Muscle of leg (tissue), 16 donors: Measurements from ENCODE around the gene EPS8. TPM values are rescaled to one million over a fixed set of nuclear protein-coding genes. Genes with fewer than 3 reads are reported as not detected.

Experiments
- DNase-seq: peaks from one replicate; pipeline ENCODE4 v3.0.0; 2013
- H3K27ac ChIP-seq: one replicate; pipeline ENCODE4 v1.5.1; 2013; ENCODE audit warnings: mild to moderate bottlenecking, low read length, control low read depth
- H3K27me3 ChIP-seq: one replicate; pipeline ENCODE4 v1.6.1; 2013; ENCODE audit warnings: low read length; ENCODE audit not compliant: control insufficient read depth, insufficient read depth
- H3K36me3 ChIP-seq: one replicate; pipeline ENCODE4 v1.6.1; 2013; ENCODE audit warnings: low read length; ENCODE audit not compliant: control insufficient read depth, insufficient read depth
- H3K4me1 ChIP-seq: one replicate; pipeline ENCODE4 v1.6.1; 2013; ENCODE audit warnings: low read length; ENCODE audit not compliant: control insufficient read depth, insufficient read depth
- H3K4me3 ChIP-seq: one replicate; pipeline ENCODE4 v1.5.1; 2013; ENCODE audit warnings: low read length, control low read depth
- H3K9me3 ChIP-seq: replicated peaks from 2 replicates; pipeline ENCODE4 v1.6.1; 2013; ENCODE audit warnings: low read depth, low read length; ENCODE audit not compliant: control insufficient read depth
- WGBS: methylation state at CpG from one replicate; pipeline ENCODE4 v1.1.5; 2013; ENCODE audit warnings: missing lambda C conversion rate; ENCODE audit not compliant: insufficient coverage; 5-methylcytosine and 5-hydroxymethylcytosine counted together
- long read RNA-seq, 11 donors: transcript quantifications; one replicate each; lab custom pipeline, GENCODE V29; 2026
- polyA plus RNA-seq, 8 donors: library from polyadenylated mRNA; unstranded; fragments of 120-200 nt; gene quantifications; one replicate each; pipeline versions ENCODE4 v1.2.1 to v1.2.3, GENCODE V29; 2013; ENCODE audit warnings: inconsistent platforms in 1 of 8, low replicate concordance in 1 of 8; ENCODE audit not compliant: insufficient read length in 8 of 8, insufficient read depth in 1 of 8
- total RNA-seq: library from RNA; stranded (reverse); fragments of 120-200 nt; gene quantifications from one replicate; pipeline ENCODE4 v1.2.4, GENCODE V29; 2013

Gene EPS8
- total RNA-seq, result 37.1 TPM
- polyA plus RNA-seq, result 10 to 100 TPM; 27.2 to 52.6 (median 37.5) TPM
- long read RNA-seq, donor 1, partial matches to known transcripts, result 43 of 70 reads
- long read RNA-seq, donor 1, other reads (novel, unspliced or antisense), result 25 of 70 reads
- long read RNA-seq, donor 2, result 0 reads
- long read RNA-seq, donor 3, transcript EPS8-221 (21 exons, 3,873 nt), result major isoform, 7 of 8 reads
- long read RNA-seq, donor 3, partial matches to known transcripts, result 0 of 8 reads
- long read RNA-seq, donor 3, other reads (novel, unspliced or antisense), result 0 of 8 reads
- long read RNA-seq, donor 4, partial matches to known transcripts, result 0 of 1 reads
- long read RNA-seq, donor 4, other reads (novel, unspliced or antisense), result 0 of 1 reads
- long read RNA-seq, donor 5, transcript EPS8-221 (21 exons, 3,873 nt), result major isoform, 6 of 31 reads
- long read RNA-seq, donor 5, partial matches to known transcripts, result 23 of 31 reads
- long read RNA-seq, donor 5, other reads (novel, unspliced or antisense), result 0 of 31 reads
- long read RNA-seq, donor 6, transcript EPS8-221 (21 exons, 3,873 nt), result major isoform, 5 of 6 reads
- long read RNA-seq, donor 6, partial matches to known transcripts, result 0 of 6 reads
- long read RNA-seq, donor 6, other reads (novel, unspliced or antisense), result 0 of 6 reads
- long read RNA-seq, donor 7, partial matches to known transcripts, result 202 of 203 reads
- long read RNA-seq, donor 7, other reads (novel, unspliced or antisense), result 0 of 203 reads
- long read RNA-seq, donor 8, transcript EPS8-221 (21 exons, 3,873 nt), result major isoform, 6 of 99 reads
- long read RNA-seq, donor 8, partial matches to known transcripts, result 35 of 99 reads
- long read RNA-seq, donor 8, other reads (novel, unspliced or antisense), result 58 of 99 reads
- long read RNA-seq, donor 9, partial matches to known transcripts, result 45 of 96 reads
- long read RNA-seq, donor 9, other reads (novel, unspliced or antisense), result 47 of 96 reads
- long read RNA-seq, donor 10, partial matches to known transcripts, result 25 of 29 reads
- long read RNA-seq, donor 10, other reads (novel, unspliced or antisense), result 0 of 29 reads
- long read RNA-seq, donor 11, partial matches to known transcripts, result 7 of 10 reads
- long read RNA-seq, donor 11, other reads (novel, unspliced or antisense), result 0 of 10 reads

DNA sequence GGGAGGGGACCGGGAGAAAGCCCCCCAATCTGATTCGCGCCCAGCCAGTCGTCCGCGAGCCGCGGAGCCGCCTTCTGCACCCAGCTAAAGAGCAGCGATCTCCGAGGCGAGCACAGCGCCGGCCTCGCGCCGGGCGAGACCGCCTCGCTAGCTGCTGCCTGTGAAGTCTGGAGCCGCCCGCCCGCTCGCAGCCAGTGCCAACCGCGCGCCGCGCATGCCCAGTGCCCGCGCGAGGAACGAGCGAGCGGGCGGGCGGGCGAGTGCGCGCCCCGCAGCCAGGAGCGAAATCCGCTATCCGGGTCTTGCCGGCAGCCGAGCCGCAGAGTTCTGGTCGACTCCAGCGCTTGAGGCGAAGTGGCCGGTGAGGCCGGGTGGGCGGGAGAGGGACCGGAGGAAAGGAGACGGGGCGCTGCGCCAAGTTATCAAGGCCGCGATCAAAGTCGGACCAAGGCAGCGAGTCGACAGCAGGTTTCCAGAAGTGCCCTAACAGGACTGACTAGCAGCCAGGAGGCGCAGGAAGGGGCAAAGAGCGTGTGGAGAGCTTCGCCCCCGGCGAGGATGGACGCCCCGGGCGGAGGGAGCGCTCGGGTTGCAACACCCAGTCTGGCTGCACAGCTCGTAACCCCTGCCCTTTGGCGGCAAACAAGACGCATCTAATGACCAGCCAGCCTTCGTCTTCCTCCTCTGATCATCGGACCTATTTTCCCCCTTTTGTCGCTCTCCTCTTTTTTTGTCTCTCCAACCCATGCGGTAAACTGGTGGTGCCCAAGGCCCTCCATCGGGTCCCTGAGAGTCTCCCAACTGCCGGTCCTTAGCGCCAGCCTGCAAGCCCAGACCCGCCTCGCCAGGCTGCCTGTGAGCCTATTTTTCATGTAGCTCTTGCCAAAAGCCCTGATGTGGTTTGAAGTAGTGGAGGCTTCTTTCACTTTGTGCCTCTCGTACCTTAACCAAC is at the start of gene EPS8:
Gene EPS8, minus strand, starts transcription at position 169 of the 952 bp plus-strand sequence. CDS start 106,437 bp downstream, outside the sequence.
- WGBS, result under 1% methylated on average over 77 of the region's 85 CpGs
- Histone ChIP-seq H3K9me3 (no peaks in the 10 kb centered on the region), H3K4me1 (peaks cover 6% of the 10 kb centered on the region), H3K4me3 (peak within 1 kb of the TSS; percentile 66), H3K27ac (peak within 1 kb of the TSS; percentile 92), H3K27me3 (peaks cover 6% of the 10 kb centered on the region), H3K36me3 (no peaks in the 10 kb centered on the region)
- DNase-seq, result peak; percentile 96

DNA sequence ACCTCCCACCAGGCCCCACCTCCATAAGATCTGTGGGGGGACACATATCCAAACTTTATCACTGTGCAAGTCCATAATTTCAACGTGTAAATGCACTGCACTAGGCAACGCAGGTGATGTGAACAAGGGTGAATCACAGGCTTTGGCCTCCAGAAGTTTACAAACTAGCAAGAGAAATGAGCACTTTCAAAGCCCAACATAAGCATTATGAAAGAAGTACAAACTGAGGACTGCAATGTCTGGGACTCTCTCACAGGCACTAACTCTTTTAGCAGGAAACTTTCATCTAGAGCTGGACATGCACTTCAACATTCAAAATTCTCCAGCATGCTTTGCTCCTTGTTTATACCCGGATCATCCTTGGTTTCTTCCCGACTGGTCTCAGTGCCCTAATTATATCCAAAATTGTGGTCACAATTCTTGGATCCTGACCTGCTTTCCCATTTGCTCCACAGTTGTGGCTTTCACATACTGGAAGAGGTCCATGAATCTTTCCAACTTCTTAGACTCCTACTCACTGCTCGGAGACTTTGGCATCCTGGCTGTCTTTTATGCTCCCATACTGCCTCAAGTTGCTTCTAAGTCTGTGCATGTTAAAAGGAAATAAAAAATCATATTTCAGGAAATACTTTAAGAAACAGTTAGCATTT is 48.1 kb upstream of the EPS8 start:
- H3K4me3 ChIP-seq, result no peak overlapping the region
- H3K9me3 ChIP-seq, result no peaks in the 10 kb centered on the region
- no peaks in the 10 kb centered on the region for H3K27me3 ChIP-seq
- 51% methylated on average over 3 of the region's 5 CpGs for WGBS
- peaks cover 7% of the 10 kb centered on the region for H3K4me1 ChIP-seq
- DNase-seq, result peak; percentile 87
- H3K36me3 ChIP-seq, result no peaks in the 10 kb centered on the region
- peak overlapping the region; percentile 49 for H3K27ac ChIP-seq

DNA sequence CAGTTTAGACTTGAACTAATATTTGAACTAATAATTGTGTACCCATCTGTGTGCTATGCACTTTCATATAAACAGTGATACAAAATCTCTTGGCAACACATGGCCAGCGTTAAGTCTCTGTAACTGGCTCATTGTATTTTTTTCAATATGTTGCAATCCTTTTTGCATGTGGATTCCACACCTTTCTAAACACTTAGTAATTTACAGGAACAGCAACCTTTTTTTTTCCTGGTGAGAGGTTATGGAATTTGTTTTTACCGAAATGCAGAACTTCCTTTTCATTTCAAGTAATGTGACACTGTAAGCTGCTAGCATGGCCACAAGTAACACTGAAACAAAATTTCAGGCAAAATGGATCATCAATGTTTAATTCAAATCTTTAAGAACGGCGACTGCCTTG is 45.4 kb upstream of the EPS8 start:
- Histone ChIP-seq H3K36me3 (no peaks in the 10 kb centered on the region), H3K4me1 (peaks cover 9% of the 10 kb centered on the region), H3K27me3 (no peaks in the 10 kb centered on the region), H3K4me3 (no peak overlapping the region), H3K9me3 (no peaks in the 10 kb centered on the region), H3K27ac (no peak overlapping the region)
- no CpG with 5 or more reads among the region's 4 CpGs for WGBS
- DNase-seq, result no peak

DNA sequence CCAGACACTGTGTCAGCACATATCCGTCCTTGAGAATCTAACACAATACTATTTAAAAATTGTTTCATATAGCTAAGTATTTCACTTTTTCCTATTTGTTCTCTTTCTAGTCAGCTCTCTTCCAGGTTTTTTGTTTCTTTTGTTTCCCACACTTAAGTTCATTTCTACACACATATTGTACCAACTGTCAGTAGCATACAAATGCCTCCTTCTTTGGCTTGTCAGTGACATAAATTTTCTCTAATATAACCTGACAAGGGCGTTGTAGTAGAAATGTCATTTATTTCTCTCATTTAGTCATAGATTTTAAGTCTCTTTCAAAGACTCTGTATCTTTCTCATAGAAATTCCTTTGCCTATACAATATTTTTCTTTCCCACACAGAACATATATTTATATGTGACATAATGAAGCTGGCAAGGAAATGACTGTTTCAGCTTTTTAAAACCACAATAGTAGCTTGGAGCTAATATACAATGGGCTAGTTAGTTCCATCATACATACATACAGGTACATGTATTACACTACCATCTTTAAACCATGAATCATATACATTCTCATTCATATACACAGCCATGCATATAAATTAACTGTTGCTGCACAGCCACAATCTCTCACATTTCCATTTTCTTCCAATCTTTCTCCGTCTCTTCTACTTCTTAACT is 42.3 kb upstream of the EPS8 start:
- DNase-seq, result no peak
- WGBS, result no CpG with 5 or more reads among the region's 3 CpGs
- no peaks in the 10 kb centered on the region for H3K9me3 ChIP-seq
- no peaks in the 10 kb centered on the region for H3K27me3 ChIP-seq
- H3K4me3 ChIP-seq, result no peak overlapping the region
- peaks cover 2% of the 10 kb centered on the region for H3K4me1 ChIP-seq
- no peaks in the 10 kb centered on the region for H3K36me3 ChIP-seq
- no peak overlapping the region for H3K27ac ChIP-seq

DNA sequence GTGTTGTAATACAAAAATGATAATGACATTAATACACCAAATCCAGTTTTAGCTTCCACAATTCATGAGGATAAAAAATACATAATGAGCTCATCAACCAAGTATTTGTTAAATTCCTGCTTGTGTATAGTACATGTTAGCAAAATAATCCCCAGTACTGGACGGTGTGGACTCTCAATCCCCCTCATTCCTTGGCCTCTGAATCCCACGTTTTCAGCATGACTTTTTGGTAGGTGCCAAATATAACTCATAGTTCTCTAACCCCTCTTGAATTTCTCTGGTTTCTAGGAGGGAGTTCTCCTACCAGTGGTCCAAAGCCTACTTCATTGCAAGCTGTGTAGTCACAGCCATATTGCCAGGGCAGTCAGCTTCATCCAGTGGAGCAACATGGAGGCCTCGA is 41.4 kb upstream of the EPS8 start:
- Histone ChIP-seq H3K9me3 (no peaks in the 10 kb centered on the region), H3K4me3 (no peak overlapping the region)

DNA sequence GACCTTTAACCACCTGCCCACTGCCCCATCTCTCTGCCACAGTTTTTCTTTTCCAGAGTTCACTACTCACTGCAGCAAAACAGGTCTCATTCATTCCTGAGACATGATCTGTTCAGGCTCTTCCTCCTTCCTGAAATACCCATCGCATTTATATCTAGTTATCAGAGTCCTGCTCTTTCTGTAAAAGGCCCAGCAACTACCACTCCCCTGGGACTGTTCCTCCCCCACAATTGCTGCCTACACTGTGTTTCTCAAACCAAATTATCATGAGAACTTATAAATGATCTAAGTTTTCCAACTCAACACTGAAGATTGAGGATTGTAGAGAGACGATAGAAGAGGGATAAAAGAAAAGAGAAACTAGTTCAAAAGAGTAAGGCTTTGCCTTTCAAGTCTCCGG is 40.8 kb upstream of the EPS8 start:
- DNase-seq, result no peak
- no peaks in the 10 kb centered on the region for H3K27me3 ChIP-seq
- H3K36me3 ChIP-seq, result no peaks in the 10 kb centered on the region
- H3K4me1 ChIP-seq, result peaks cover 2% of the 10 kb centered on the region
- no peaks in the 10 kb centered on the region for H3K9me3 ChIP-seq
- WGBS, result no CpG with 5 or more reads among the region's 3 CpGs
- H3K27ac ChIP-seq, result peak overlapping the region; percentile 40
- no peak overlapping the region for H3K4me3 ChIP-seq

More for the DNA sequence above, 41.4 kb upstream of the EPS8 start:
- no CpG with 5 or more reads among the region's 3 CpGs for WGBS
- DNase-seq, result peak; percentile 64
- Histone ChIP-seq H3K27ac (peak overlapping the region; percentile 40), H3K4me1 (peaks cover 2% of the 10 kb centered on the region), H3K27me3 (no peaks in the 10 kb centered on the region), H3K36me3 (no peaks in the 10 kb centered on the region)

DNA sequence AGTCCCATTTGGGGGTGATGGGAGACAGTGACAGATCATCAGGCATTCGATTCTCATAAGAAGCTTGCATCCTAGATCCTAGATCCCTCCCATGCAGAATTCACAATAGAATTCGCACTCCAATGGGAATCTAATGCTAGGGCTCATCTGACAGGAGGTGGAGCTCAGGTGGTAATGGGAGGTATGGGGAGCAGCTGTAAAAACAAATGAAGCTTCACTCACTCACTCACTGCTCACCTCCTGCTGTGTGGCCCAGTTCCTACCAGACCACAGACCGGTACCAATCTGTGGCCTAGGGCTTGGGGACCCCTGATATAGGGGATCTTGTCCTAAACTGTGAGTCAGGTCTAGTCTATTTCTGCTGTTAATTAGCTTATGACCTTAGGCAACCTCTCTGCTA is 40.1 kb upstream of the EPS8 start:
- Histone ChIP-seq H3K4me1 (peaks cover 2% of the 10 kb centered on the region), H3K4me3 (no peak overlapping the region), H3K36me3 (no peaks in the 10 kb centered on the region), H3K27ac (no peak overlapping the region), H3K27me3 (no peaks in the 10 kb centered on the region), H3K9me3 (no peaks in the 10 kb centered on the region)
- no peak for DNase-seq
- WGBS, result no CpG with 5 or more reads among the region's 3 CpGs

DNA sequence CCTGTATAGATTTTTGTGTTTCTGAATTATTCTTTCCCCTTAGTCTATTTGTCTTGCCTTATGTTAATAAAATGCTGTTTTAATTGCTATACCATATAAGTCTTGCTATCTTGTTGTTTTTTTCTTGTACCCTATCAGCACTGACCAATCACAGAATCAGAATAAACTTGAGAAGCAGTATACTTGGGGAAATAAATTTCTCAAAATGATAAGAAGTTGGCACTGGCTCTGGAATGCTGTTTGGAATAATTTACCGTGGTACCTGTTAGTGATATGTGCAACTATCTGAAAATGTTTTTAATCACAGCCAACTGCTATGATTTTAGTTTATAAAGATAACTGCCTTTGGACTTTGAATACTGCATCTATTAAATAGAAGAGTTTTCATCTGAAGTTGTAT is 37.9 kb upstream of the EPS8 start:
- no peaks in the 10 kb centered on the region for H3K27me3 ChIP-seq
- no peaks in the 10 kb centered on the region for H3K36me3 ChIP-seq
- no CpG with 5 or more reads among the region's 1 CpG for whole genome bisulfite sequencing
- DNase-seq, result no peak
- H3K4me3 ChIP-seq, result no peak overlapping the region
- H3K9me3 ChIP-seq, result no peaks in the 10 kb centered on the region
- H3K4me1 ChIP-seq, result peaks cover 2% of the 10 kb centered on the region
- H3K27ac ChIP-seq, result no peak overlapping the region
